ENCODE data around the gene WDR37.

The WDR37 gene

DNA sequence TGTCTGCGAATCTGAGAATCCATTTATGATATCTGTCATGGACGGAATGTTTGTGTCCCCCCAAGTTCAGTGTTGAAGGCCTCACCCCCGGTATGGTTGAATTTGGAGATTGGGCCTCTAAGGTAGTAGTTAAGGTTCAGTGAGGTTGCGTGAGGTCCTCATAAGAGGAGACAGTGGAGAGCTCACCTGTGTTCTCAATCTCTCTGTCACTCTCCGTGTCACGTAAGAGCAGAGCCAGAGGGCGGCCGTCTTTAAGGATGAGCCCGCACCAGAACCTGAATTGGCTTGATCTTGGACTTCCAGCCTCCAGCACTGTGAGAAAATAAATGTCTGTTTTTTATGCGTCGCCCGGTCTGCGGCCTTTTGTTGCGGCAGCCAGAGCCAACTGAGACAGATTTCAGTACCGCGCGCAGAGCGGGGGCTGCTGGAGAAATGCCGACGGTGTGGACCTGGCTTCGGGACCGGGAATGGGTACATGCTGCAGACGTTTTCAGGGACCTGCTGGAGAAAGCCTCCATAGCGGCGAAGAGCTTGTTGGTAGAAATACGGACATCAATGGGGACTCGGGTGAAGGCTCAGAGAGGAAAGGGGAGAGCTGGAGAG, 40.2 kb downstream of the WDR37 start:
- Mint-ChIP-seq H3K4me1 (peaks cover 21% of the 10 kb centered on the region), H3K36me3 (ENCODE audit: low read depth) (peaks cover 16% of the 10 kb centered on the region), H3K27ac (no peak overlapping the region), H3K27me3 (ENCODE audit: low read depth, poor library complexity) (no peaks in the 10 kb centered on the region), H3K9me3 (no peaks in the 10 kb centered on the region), H3K4me3 (no peak overlapping the region)
- TF ChIP-seq, protein P1, sequence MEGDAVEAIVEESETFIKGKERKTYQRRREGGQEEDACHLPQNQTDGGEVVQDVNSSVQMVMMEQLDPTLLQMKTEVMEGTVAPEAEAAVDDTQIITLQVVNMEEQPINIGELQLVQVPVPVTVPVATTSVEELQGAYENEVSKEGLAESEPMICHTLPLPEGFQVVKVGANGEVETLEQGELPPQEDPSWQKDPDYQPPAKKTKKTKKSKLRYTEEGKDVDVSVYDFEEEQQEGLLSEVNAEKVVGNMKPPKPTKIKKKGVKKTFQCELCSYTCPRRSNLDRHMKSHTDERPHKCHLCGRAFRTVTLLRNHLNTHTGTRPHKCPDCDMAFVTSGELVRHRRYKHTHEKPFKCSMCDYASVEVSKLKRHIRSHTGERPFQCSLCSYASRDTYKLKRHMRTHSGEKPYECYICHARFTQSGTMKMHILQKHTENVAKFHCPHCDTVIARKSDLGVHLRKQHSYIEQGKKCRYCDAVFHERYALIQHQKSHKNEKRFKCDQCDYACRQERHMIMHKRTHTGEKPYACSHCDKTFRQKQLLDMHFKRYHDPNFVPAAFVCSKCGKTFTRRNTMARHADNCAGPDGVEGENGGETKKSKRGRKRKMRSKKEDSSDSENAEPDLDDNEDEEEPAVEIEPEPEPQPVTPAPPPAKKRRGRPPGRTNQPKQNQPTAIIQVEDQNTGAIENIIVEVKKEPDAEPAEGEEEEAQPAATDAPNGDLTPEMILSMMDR (IDR thresholded peaks at IDR 0.05): no peak
- no peak for DNase-seq

DNA sequence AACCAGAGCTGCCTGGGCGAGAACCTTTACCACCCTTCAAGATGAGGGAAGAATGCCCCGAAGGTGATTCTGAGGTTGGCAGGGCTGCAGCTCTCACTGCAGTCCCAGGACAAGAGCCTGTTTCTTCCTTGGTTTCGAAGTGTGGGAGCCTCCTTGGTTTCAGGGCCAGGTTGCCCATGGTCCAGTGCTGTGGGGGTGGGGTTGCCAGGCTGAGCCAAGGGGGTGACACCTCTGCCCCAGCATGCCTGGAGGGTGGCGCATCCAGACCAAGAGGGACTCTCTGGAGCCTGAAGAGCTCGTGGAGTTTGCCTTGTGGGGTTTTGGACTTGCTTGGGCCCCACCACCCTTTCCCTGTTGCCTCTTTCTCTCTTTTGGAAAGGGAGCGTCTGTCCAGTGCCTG, 41.3 kb downstream of the WDR37 start:
- Mint-ChIP-seq H3K9me3 (no peaks in the 10 kb centered on the region), H3K27me3 (ENCODE audit: low read depth, poor library complexity) (no peaks in the 10 kb centered on the region), H3K27ac (no peak overlapping the region), H3K36me3 (ENCODE audit: low read depth) (peaks cover 23% of the 10 kb centered on the region), H3K4me1 (peaks cover 31% of the 10 kb centered on the region), H3K4me3 (no peak overlapping the region)
- TF ChIP-seq, protein P1 (IDR thresholded peaks at IDR 0.05): no peak
- DNase-seq: no peak

DNA sequence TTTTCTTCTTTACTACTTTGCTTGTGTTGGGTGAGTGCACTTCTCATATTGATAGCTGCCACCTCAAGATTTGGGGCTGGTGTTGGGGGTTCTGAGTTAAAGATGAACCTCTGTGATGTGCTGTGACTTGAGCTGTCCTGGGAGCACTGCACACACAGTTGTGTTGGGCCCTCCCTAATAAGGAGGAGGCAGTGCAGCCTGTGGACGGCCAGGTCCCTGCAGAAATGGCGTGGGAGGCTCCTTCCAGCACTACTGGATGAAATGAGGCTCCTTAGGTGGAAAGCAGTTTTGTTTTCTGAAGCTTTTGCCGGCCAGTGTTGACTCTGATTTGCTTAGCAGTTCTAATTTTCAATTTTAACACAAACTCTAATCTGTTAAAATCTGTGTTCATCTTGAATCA, 44.0 kb downstream of the WDR37 start:
- Mint-ChIP-seq H3K4me1 (peaks cover 35% of the 10 kb centered on the region), H3K36me3 (ENCODE audit: low read depth) (peaks cover 50% of the 10 kb centered on the region), H3K27ac (no peak overlapping the region), H3K4me3 (no peak overlapping the region), H3K9me3 (no peaks in the 10 kb centered on the region), H3K27me3 (ENCODE audit: low read depth, poor library complexity) (no peaks in the 10 kb centered on the region)
- no peak for DNase-seq
- TF ChIP-seq, protein P1 (IDR thresholded peaks at IDR 0.05): no peak

DNA sequence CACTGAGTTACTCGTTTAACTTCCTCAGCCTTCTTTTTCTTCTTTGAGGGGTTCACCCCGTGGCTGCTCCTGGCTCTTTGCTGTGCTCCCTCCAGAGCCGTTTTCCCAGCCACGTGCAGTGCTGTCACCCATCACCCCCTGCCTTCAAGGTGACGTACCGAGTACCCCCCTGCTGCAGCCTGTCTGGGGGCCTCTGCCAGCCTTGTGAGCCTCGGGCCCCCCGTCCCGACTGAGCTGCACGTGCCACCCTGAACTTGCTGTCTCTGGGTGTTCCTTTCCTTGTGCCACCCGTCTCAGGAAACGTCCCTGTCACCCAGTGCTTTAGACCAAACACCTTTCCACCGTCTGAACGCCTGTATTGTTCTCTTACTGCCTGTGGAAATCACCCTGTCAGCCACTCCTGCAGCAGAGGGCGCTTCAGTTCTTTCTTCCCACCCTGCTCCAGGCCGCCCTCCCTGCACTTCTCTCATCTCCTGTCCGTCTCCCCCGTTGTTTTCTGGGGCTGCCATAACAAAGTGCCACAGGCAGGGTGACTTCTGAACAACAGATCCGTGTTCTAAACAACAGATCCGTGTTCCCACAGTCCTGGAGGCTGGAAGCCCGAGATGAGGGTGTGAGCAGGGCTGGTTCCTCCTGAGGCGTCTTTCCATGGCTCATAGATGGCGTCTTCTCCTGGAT, 44.6 kb downstream of the WDR37 start:
- H3K27ac Mint-ChIP-seq: peak overlapping the region; percentile 88
- no peaks in the 10 kb centered on the region for H3K27me3 Mint-ChIP-seq (ENCODE audit: low read depth, poor library complexity)
- TF ChIP-seq, protein P1 (IDR thresholded peaks at IDR 0.05): no peak
- H3K9me3 Mint-ChIP-seq: no peaks in the 10 kb centered on the region
- peaks cover 57% of the 10 kb centered on the region for H3K36me3 Mint-ChIP-seq (ENCODE audit: low read depth)
- DNase-seq: peak; percentile 22
- H3K4me3 Mint-ChIP-seq: no peak overlapping the region
- H3K4me1 Mint-ChIP-seq: peaks cover 37% of the 10 kb centered on the region

DNA sequence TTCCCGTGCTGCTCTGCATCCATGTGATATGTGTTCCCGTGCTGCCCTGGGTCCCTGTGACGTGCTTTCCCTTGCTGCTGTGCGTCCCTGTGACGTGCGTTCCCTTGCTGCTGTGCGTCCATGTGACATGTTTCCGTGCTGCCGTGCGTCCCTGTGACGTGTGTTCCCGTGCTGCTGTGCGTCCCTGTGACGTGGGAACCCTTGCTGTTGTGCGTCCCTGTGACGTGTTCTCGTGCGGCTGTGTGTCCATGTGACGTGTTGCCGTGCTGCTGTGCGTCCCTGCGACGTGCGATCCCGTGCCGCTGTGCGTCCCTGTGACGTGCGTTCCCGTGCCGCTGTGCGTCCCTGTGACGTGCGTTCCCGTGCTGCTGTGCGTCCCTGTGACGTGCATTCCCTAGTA, 45.8 kb downstream of the WDR37 start:
- TF ChIP-seq, protein P1 (IDR thresholded peaks at IDR 0.05): no peak
- H3K9me3 Mint-ChIP-seq: no peaks in the 10 kb centered on the region
- H3K36me3 Mint-ChIP-seq (ENCODE audit: low read depth): peaks cover 68% of the 10 kb centered on the region
- H3K27me3 Mint-ChIP-seq (ENCODE audit: low read depth, poor library complexity): no peaks in the 10 kb centered on the region
- peaks cover 37% of the 10 kb centered on the region for H3K4me1 Mint-ChIP-seq
- no peak for DNase-seq
- no peak overlapping the region for H3K27ac Mint-ChIP-seq
- no peak overlapping the region for H3K4me3 Mint-ChIP-seq

DNA sequence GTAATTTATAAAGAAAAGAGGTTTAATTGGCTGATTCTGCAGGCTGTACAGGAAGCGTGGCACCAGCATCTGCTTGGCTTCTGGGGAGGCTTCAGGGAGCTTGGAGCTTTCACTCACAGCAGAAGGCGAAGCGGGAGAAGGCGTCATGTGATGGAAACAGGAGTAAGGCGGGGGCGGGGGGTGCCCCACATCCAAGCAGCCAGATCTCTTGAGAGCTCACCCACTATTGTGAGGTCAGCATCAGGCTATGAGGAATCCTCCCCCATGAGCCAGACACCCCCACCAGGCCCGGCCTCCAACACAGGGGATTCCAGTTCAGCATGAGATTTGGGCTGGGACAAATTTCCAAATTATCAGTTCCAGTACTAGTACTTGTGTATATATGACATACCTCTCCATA, 46.2 kb downstream of the WDR37 start:
- no peaks in the 10 kb centered on the region for H3K27me3 Mint-ChIP-seq (ENCODE audit: low read depth, poor library complexity)
- H3K36me3 Mint-ChIP-seq (ENCODE audit: low read depth): peaks cover 71% of the 10 kb centered on the region

More for the DNA sequence above, 46.2 kb downstream of the WDR37 start:
- DNase-seq: no peak
- no peak overlapping the region for H3K4me3 Mint-ChIP-seq
- peaks cover 37% of the 10 kb centered on the region for H3K4me1 Mint-ChIP-seq
- TF ChIP-seq, protein P1 (IDR thresholded peaks at IDR 0.05): no peak
- H3K9me3 Mint-ChIP-seq: no peaks in the 10 kb centered on the region
- H3K27ac Mint-ChIP-seq: no peak overlapping the region
